ENCODE results near the gene EIF4G1.

Gene EIF4G1

GRCh38 chr3:184307915-184308314, 6.5 kb upstream of the EIF4G1 start:
- no peak for DNase-seq (ENCODE audit: low read depth in 3 of 3)

GRCh38 chr3:184308744-184309143, 5.7 kb upstream of the EIF4G1 start:
- DNase-seq (ENCODE audit: low read depth in 3 of 3): no peak

- DNase-seq (ENCODE audit: low read depth in 3 of 3): no peak
Observed at GRCh38 chr3:184311633-184312032, 2.8 kb upstream of the EIF4G1 start.

DNA sequence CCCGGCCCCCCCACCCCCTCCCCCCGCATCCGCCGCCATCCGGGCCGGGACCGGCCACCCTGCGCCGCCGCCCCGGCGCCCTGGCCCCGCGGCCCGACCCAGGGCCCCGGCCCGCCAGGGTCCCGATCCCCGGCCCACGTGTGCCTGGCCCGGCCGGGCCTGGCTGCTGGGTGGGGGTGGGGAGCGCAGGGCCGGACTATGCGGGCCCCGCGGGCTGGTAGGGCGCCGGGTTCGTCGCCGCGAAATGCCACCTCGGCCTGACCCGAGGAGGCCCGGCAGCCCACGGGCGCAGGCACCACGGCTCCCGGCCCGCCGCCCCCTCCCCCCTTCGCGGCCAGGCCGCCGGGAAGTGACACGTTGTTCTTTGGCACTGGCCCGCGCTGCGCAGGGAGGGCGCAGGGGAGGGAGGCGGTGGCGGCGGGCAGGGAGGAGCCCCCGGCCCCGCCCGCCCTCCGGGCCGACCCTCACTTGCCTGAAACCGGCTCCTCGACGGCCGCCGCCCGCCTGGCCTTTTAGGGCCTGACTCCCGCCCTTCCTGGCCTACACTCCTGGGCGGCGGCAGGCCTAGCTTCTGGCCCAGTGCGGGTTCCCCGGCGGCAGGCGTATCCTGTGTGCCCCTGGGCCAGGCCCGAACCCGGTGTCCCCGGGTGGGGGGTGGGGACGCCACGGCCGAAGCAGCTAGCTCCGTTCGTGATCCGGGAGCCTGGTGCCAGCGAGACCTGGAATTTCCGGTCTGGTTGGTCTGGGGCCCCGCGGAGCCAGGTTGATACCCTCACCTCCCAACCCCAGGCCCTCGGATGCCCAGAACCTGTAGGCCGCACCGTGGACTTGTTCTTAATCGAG, 515 bp downstream of the EIF4G1 start:
- peak in 1 of 3 experiments; percentile 57 for DNase-seq (ENCODE audit: low read depth in 3 of 3)

GRCh38 chr3:184315543-184315867, 1.1 kb downstream of the EIF4G1 start:
- DNase-seq (ENCODE audit: low read depth in 3 of 3): no peak

DNA sequence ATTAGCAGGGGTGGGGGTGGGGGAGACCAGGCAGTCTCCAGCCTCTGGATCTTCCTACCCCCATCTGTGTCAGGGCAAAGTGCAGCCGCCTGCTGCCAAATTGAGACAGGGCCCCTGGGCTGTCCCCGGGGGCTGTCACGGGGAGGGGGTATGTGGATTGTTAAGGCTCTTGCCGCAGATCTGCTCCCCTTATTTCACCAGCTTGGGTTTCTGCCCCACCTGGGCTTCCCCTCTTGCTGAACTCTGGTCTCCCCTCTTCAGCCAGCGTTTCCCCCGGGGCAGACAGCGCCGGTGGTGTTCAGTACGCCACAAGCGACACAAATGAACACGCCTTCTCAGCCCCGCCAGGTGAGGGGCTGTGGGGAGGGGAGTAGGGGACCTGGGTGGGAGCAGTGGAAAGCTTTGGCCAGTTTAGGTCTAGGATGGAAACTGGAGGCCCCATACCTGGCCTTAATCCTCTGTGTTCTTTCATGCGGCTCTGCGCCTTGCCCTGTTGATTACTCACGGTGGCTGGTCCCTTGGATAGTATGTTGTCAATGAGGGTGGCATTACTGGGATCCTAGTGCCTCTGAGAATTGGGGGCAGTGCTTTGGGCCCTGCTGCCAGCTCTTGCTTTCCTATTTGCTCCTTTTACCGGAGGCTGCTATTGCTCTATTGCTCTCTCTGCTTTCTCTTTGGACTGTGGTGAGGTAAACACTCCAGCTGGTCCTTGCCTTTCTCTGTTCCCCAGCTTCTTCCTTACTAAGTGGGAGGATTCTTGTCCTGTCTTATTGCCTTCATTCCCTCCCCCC, 1.7 kb downstream of the EIF4G1 start:
- DNase-seq (ENCODE audit: low read depth in 3 of 3): no peak

GRCh38 chr3:184316792-184317191, 2.4 kb downstream of the EIF4G1 start:
- DNase-seq (ENCODE audit: low read depth in 3 of 3): no peak

GRCh38 chr3:184317201-184317600, 2.8 kb downstream of the EIF4G1 start:
- DNase-seq (ENCODE audit: low read depth in 3 of 3): no peak

- DNase-seq (ENCODE audit: low read depth in 3 of 3): peak in 1 of 3 experiments; percentile 59
Observed at GRCh38 chr3:184320104-184320445, 5.7 kb downstream of the EIF4G1 start.

DNA sequence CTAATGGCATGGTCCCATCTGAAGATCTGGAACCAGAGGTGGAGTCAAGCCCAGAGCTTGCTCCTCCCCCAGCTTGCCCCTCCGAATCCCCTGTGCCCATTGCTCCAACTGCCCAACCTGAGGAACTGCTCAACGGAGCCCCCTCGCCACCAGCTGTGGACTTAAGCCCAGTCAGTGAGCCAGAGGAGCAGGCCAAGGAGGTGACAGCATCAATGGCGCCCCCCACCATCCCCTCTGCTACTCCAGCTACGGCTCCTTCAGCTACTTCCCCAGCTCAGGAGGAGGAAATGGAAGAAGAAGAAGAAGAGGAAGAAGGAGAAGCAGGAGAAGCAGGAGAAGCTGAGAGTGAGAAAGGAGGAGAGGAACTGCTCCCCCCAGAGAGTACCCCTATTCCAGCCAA, 7.3 kb downstream of the EIF4G1 start:
- no peak for DNase-seq (ENCODE audit: low read depth in 3 of 3)

- DNase-seq (ENCODE audit: low read depth in 3 of 3): no peak
Observed at GRCh38 chr3:184322731-184323487, 8.5 kb downstream of the EIF4G1 start.

GRCh38 chr3:184323696-184324095, 9.3 kb downstream of the EIF4G1 start:
- DNase-seq (ENCODE audit: low read depth in 3 of 3): no peak

GRCh38 chr3:184325269-184325668, 10.9 kb downstream of the EIF4G1 start:
- DNase-seq (ENCODE audit: low read depth in 3 of 3): no peak

DNA sequence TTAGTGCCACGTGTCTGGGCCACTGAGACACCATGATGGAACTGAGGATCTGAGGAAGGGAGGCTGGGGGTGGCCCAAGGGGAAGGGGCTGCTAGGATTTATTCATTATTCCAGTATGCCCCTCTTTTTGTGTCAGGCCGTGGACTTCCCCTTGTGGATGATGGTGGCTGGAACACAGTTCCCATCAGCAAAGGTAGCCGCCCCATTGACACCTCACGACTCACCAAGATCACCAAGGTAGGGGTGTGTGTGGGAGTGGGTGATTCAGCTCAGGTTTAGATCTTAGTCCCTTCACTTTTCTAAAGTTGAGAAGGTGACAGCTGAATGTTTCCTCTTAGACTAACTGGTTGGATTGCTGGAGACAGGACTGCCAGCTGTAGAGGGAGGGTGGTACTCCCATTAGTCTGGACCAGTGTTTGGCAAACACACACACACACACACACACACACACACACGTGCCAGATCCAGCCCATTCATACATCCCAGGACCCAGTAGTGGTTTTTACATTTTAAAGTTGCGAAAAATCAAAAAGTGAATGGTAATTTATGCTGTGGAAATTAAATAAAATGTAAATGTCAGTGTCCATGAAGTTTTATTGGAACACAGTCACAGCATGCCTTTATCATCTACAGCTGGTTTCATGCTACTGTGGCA, 11.4 kb downstream of the EIF4G1 start:
- DNase-seq (ENCODE audit: low read depth in 3 of 3): peak in 2 of 3 experiments; percentile 21 to 33

DNA sequence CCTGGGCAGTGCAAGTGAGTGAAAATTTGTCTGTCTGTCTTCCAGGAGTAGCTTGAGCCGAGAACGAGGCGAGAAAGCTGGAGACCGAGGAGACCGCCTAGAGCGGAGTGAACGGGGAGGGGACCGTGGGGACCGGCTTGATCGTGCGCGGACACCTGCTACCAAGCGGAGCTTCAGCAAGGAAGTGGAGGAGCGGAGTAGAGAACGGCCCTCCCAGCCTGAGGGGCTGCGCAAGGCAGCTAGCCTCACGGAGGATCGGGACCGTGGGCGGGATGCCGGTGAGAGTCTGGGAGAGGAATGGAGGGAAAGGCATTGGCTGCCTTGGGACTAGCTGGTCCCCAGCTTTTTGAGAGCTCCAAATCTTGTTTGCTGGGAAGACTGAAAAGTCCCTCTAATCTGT, 12.8 kb downstream of the EIF4G1 start:
- DNase-seq (ENCODE audit: low read depth in 3 of 3): no peak

- DNase-seq (ENCODE audit: low read depth in 3 of 3): no peak
Observed at GRCh38 chr3:184328516-184328915, 14.1 kb downstream of the EIF4G1 start.

GRCh38 chr3:184332370-184333090, 18.1 kb downstream of the EIF4G1 start:
- no peak for DNase-seq (ENCODE audit: low read depth in 3 of 3)

- DNase-seq (ENCODE audit: low read depth in 3 of 3): no peak
Observed at GRCh38 chr3:184333190-184333589, 18.8 kb downstream of the EIF4G1 start.

- DNase-seq (ENCODE audit: low read depth in 3 of 3): no peak
Observed at GRCh38 chr3:184333700-184334099, 19.3 kb downstream of the EIF4G1 start.

DNA sequence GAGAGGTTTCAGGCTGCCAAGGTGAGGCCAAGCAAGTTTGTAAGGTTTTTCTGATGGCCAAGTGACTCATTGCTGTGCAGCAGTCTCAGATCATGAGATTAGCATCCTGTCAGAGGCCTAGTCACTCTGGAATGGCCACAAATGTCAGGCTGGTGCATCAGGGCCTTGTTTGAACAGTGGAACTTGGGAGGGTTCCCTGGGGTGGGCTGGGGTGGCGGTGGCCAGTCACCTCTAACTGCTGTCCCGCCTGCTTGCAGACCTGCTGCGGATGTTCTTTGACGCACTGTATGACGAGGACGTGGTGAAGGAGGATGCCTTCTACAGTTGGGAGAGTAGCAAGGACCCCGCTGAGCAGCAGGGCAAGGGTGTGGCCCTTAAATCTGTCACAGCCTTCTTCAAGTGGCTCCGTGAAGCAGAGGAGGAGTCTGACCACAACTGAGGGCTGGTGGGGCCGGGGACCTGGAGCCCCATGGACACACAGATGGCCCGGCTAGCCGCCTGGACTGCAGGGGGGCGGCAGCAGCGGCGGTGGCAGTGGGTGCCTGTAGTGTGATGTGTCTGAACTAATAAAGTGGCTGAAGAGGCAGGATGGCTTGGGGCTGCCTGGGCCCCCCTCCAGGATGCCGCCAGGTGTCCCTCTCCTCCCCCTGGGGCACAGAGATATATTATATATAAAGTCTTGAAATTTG, 20.2 kb downstream of the EIF4G1 start:
- peak in 1 of 3 experiments; percentile 34 for DNase-seq (ENCODE audit: low read depth in 3 of 3)

GRCh38 chr3:184335291-184335660, 20.9 kb downstream of the EIF4G1 start:
- DNase-seq (ENCODE audit: low read depth in 3 of 3): no peak
